Measurements from ENCODE around the gene ASB17. TPM values are rescaled to one million over a fixed set of nuclear protein-coding genes. Genes with fewer than 3 reads are reported as not detected.

ASB17 gene
- total and polyA plus RNA-seq, 2 experiments from 2014 or later, result not detected

DNA sequence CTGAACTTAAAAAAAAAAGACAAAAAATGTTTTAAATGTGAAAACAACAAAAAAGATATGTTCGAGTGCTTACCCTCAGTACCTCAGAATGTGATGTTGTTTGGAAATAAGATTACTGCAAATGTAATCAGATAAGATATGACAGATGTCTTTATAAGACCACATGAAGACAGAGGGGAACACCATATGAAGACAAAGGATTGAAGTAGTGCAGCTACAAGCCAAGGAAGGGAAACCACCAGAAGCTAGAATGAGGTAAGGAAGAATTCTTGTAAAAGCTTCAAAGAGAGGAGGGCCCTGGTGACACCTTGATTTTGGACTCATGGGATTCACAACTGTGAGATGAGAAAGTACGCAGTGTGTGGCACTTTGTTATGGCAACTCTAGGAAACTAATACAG lies 15.4 kb downstream of the ASB17 start (continued):
- TF ChIP-seq REST (IDR thresholded peaks at IDR 0.05; ENCODE audit: unreplicated experiment) (no peak), CREB1 (CRISPR knock-in tag; IDR thresholded peaks at IDR 0.05; ENCODE audit: low read depth) (no peak), ZNF331 (CRISPR knock-in tag; IDR thresholded peaks at IDR 0.05; ENCODE audit: low read depth) (no peak), EZH2phosphoT487 (IDR thresholded peaks at IDR 0.05; ENCODE audit: unreplicated experiment) (no peak), POLR2AphosphoS5 (IDR thresholded peaks at IDR 0.05; ENCODE audit: low read depth) (no peak)
- TF ChIP-seq, protein P1, sequence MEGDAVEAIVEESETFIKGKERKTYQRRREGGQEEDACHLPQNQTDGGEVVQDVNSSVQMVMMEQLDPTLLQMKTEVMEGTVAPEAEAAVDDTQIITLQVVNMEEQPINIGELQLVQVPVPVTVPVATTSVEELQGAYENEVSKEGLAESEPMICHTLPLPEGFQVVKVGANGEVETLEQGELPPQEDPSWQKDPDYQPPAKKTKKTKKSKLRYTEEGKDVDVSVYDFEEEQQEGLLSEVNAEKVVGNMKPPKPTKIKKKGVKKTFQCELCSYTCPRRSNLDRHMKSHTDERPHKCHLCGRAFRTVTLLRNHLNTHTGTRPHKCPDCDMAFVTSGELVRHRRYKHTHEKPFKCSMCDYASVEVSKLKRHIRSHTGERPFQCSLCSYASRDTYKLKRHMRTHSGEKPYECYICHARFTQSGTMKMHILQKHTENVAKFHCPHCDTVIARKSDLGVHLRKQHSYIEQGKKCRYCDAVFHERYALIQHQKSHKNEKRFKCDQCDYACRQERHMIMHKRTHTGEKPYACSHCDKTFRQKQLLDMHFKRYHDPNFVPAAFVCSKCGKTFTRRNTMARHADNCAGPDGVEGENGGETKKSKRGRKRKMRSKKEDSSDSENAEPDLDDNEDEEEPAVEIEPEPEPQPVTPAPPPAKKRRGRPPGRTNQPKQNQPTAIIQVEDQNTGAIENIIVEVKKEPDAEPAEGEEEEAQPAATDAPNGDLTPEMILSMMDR (conservative IDR thresholded peaks at IDR 0.05; ENCODE audit: low read depth in 2 of 2), result no peak

- H3K4me3 Mint-ChIP-seq, result no peak overlapping the region
- Histone ChIP-seq H2AFZ (peak overlapping the region; percentile 26; the same call in 1 of the 2 replicates), H3K36me3 (ENCODE audit: insufficient read depth) (no peaks in the 10 kb centered on the region), H4K20me1 (replicated peaks; ENCODE audit: insufficient read depth) (no peaks in the 10 kb centered on the region), H3K27ac (ENCODE audit: low read depth) (no peak overlapping the region), H3K4me3 (no peak overlapping the region), H3K79me2 (replicated peaks; ENCODE audit: insufficient read depth) (no peaks in the 10 kb centered on the region), H3K4me1 (ENCODE audit: insufficient read depth) (peaks cover 5% of the 10 kb centered on the region; the same call in 1 of the 2 replicates), H3K4me2 (no peak overlapping the region), H3F3A (replicated peaks; ENCODE audit: low read depth) (no peaks in the 10 kb centered on the region), H3K27me3 (ENCODE audit: insufficient read depth) (no peaks in the 10 kb centered on the region), H3K9me2 (ENCODE audit: insufficient read depth) (no peaks in the 10 kb centered on the region)
- H3K36me3 Mint-ChIP-seq (ENCODE audit: low read depth), result no peaks in the 10 kb centered on the region; the same call in 2 of the 3 replicates
- H3K27me3 Mint-ChIP-seq (ENCODE audit: insufficient read depth, low read depth, poor library complexity), result no peaks in the 10 kb centered on the region
- H3K9me3 Mint-ChIP-seq, result peaks cover 14% of the 10 kb centered on the region; the same call in 2 of the 3 replicates
- ATAC-seq (peak; percentile 100), DNase-seq (ENCODE audit: low spot score) (peak; percentile 82)
- no peaks in the 10 kb centered on the region; the same call in 2 of the 3 replicates for H3K4me1 Mint-ChIP-seq
- TF ChIP-seq POLR2AphosphoS5 (IDR thresholded peaks at IDR 0.05; ENCODE audit: low read depth), result no peak
- TF ChIP-seq, protein P1 (conservative IDR thresholded peaks at IDR 0.05; ENCODE audit: low read depth in 2 of 2), result peak; percentile 82 to 91
- H3K27ac Mint-ChIP-seq, result no peak overlapping the region
Observed at GRCh38 chr1:75908717-75909152, 23.5 kb downstream of the ASB17 start.
